Subcutaneous adipose tissue (tissue), 4 donors: Measurements from ENCODE around the gene ARFRP1. TPM values are rescaled to one million over a fixed set of nuclear protein-coding genes. Genes with fewer than 3 reads are reported as not detected.

Experiments used
- CTCF ChIP-seq: fragments of 450-650 bp; IDR thresholded peaks from one replicate; pipeline ENCODE4 v1.5.1; 2016; ENCODE audit warnings: low read depth, mild to moderate bottlenecking, control low read depth, antibody characterized with exemption, moderate library complexity
- total RNA-seq, 4 donors: library from RNA; depleted of rRNA; stranded (reverse); fragments of >200 nt; gene quantifications; one replicate each; pipeline ENCODE4 v1.1.0, GENCODE V29; 2016

ARFRP1 gene
- total RNA-seq, 4 donors from 2014 or later = 21.9 to 39.4 (median 31.5) TPM

GRCh38 chr20:63751471-63752271 is 43.9 kb upstream of the ARFRP1 start:
- no peak for TF ChIP-seq CTCF

- TF ChIP-seq CTCF = no peak
These were observed 43.2 kb upstream of the ARFRP1 start for GRCh38 chr20:63750807-63751470.

GRCh38 chr20:63749597-63750508 is 42.1 kb upstream of the ARFRP1 start:
- no peak for TF ChIP-seq CTCF

GRCh38 chr20:63748934-63749270 is 41.1 kb upstream of the ARFRP1 start:
- no peak for TF ChIP-seq CTCF

GRCh38 chr20:63748070-63748933 is 40.5 kb upstream of the ARFRP1 start:
- no peak for TF ChIP-seq CTCF

- TF ChIP-seq CTCF = no peak
These were observed 39.9 kb upstream of the ARFRP1 start for GRCh38 chr20:63747622-63748069.
